ENCODE results near the gene LRRC49.

Gene LRRC49

DNA sequence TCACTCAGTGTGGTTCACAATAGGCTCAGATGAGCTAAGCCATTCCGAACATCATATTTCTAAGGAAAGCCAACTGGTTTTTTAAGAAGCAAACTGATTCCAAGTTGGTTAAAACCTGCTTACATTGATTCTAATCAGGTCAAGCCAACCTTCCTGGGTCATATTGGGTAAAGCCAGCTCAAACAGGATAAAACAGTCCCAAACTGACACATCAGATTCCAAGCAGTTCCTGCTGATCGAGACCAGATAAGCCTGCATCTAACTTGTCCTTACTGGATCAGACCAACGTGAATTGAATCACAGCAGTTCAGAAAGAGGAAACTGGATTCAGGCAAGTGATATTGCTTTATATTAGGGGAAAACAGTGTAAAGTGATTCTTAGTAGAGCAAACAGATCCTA lies 204.1 kb downstream of the LRRC49 start:
- no peak for DNase-seq

DNA sequence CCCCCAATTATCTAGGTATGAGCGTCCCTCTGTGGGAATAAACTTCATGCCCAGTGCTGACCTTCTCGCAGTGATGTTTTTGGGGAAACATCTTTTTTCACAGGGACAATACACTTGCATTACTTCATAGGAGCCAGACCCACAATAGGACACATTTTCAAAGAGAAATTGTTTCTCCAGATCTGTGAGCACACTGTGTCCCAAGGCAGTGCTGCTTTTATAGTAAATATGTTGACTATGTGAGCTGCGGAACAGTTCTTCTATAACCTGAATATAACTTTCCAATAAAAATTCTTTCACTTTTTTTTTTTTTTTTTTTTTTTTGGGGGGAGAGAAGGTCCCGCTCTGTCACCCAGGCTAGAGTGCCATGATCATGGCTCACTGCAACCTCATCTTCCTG lies 205.3 kb downstream of the LRRC49 start:
- DNase-seq: no peak

DNA sequence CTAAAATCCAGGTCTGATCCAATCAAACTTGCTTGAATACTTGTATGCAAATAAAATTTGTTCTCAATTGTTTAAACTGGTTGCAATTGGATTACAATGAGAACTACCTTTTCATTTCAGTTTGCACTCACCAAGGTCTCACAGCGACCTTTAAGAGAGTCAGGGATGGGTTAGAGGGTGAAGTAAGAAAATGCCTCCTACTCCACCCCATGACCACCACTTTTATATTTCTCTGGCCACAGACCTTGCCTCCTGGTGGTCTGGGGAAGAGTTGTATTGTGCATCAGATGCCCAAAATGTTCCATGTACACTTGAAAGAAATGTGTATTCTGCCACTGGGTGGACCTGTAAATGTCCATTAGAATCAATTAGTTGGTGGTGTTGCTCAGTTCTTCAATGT lies 206.3 kb downstream of the LRRC49 start:
- no peak for DNase-seq

Data from effector CD8-positive, alpha-beta T cell (primary cell).